ENCODE results near the gene CALML6. TPM values are rescaled to one million over a fixed set of nuclear protein-coding genes. Genes with fewer than 3 reads are reported as not detected.

CALML6 gene
- total and polyA plus RNA-seq, 2 of the 8 experiments (the other 6 are each of a cell fraction or from before 2014, with no cell fraction given) = 0.54 to 1.3 TPM

GRCh38 chr1:1922956-1923833 lies 8.1 kb downstream of the CALML6 start:
- ChIA-PET POLR2A (ENCODE audit: partially characterized antibody) (interaction anchor here (0.6 kb wide), 1 partner anchor 419 kb away, joined by 3 read pairs; no protein-coding TSS in a partner anchor), CTCF (ENCODE audit: partially characterized antibody) (interaction anchor here (0.6 to 3.4 kb wide), 8 partner anchors 21 to 123 kb away, joined by 3 to 21 read pairs (median 4); no protein-coding TSS in a partner anchor)
- H3K9ac ChIP-seq (replicated peaks in 1 of 4; ENCODE audit: extremely low read depth in 1 of 4, low read depth in 3 of 4, low read length in 3 of 4) = no peak overlapping the region
- TF ChIP-seq FOSL1 (IDR thresholded peaks at IDR 0.05; ENCODE audit: insufficient read depth, low read depth, low read length) = no peak
- no peak for TF ChIP-seq TAF1 (IDR thresholded peaks at IDR 0.05; ENCODE audit: low read depth, low read length)
- no peak for TF ChIP-seq HDAC6 (IDR thresholded peaks at IDR 0.05; ENCODE audit: low read depth, low read length)
- TF ChIP-seq MAFK (IDR thresholded peaks at IDR 0.05; ENCODE audit: low read depth, low read length) = no peak
- TF ChIP-seq SIX5 (IDR thresholded peaks at IDR 0.05; ENCODE audit: low read depth, low read length) = no peak
- no peak for TF ChIP-seq CBX8 (IDR thresholded peaks at IDR 0.05; ENCODE audit: borderline replicate concordance, low read depth, low read length)
- no peak for TF ChIP-seq YY1 (IDR thresholded peaks at IDR 0.05; ENCODE audit: low read depth, low read length)
- TF ChIP-seq E2F6 (IDR thresholded peaks at IDR 0.05) = no peak
- no peak for TF ChIP-seq ZNF274 (IDR thresholded peaks at IDR 0.05; ENCODE audit: borderline replicate concordance, extremely low read depth, low read length)
- no peak for TF ChIP-seq TAF7 (optimal IDR thresholded peaks at IDR 0.05; ENCODE audit: borderline replicate concordance, low read depth, low read length)
- TF ChIP-seq GTF2F1 (IDR thresholded peaks at IDR 0.05; ENCODE audit: borderline replicate concordance, low read depth, low read length) = no peak

More at GRCh38 chr1:1922956-1923833, 8.1 kb downstream of the CALML6 start:
- H4K91ac ChIP-seq (replicated peaks; ENCODE audit: insufficient read length, low read length) = peak overlapping the region; percentile 54
- no peak overlapping the region for H2AFZ ChIP-seq (ENCODE audit: low read length)
- FAIRE-seq (no peak), DNase-seq (ENCODE audit: low read depth in 1 of 2, low spot score in 2 of 2) (no peak)
- no peak overlapping the region for H3K18ac ChIP-seq (ENCODE audit: extremely low read depth, low read length)
- H3K79me2 ChIP-seq (ENCODE audit: control insufficient read depth in 1 of 2, insufficient read depth in 2 of 2, low read length in 2 of 2) = no peaks in the 10 kb centered on the region
- no peak overlapping the region for H2BK20ac ChIP-seq (ENCODE audit: low read length)
- peaks cover 0 to 2% (median under 1%) of the 10 kb centered on the region in 4 experiments; a peak in 1 of 7 replicates for H3K27me3 ChIP-seq (replicated peaks in 1 of 4; ENCODE audit: control insufficient read depth in 3 of 4, extremely low read depth in 1 of 4, insufficient read depth in 3 of 4, low read length in 3 of 4)
- H2AK5ac ChIP-seq (ENCODE audit: low read depth, low read length) = no peak overlapping the region
- no peak overlapping the region; the same call in 1 of the 2 replicates for H4K8ac ChIP-seq (ENCODE audit: extremely low read depth, insufficient read depth, low read length)
- no peak overlapping the region for H3K14ac ChIP-seq (ENCODE audit: insufficient read length)
- no peaks in the 10 kb centered on the region for H3K79me1 ChIP-seq (ENCODE audit: low read depth, low read length)
- peaks cover 4% of the 10 kb centered on the region; the same call in 1 of the 2 replicates for H3K23me2 ChIP-seq (ENCODE audit: low read depth, low read length)
- H2BK15ac ChIP-seq (ENCODE audit: low read length) = no peak overlapping the region
- no peak overlapping the region for H3K4me3 ChIP-seq (ENCODE audit: extremely low read depth in 1 of 4, insufficient read depth in 2 of 4, low read depth in 3 of 4, low read length in 4 of 4)
- H3K23ac ChIP-seq (ENCODE audit: insufficient read length) = no peak overlapping the region
- H2BK12ac ChIP-seq (ENCODE audit: low read depth, low read length) = peak overlapping the region; percentile 39; the same call in 1 of the 2 replicates
- no peak overlapping the region for H3K4ac ChIP-seq (replicated peaks; ENCODE audit: insufficient read length, low read depth, low read length)
- H3K36me3 ChIP-seq (ENCODE audit: control insufficient read depth in 2 of 4, insufficient read depth in 4 of 4, low read length in 3 of 4) = no peaks in the 10 kb centered on the region
- H2BK5ac ChIP-seq (ENCODE audit: low read depth, low read length) = no peak overlapping the region
- no peaks in the 10 kb centered on the region for H4K20me1 ChIP-seq (replicated peaks in 1 of 2; ENCODE audit: control insufficient read depth in 1 of 2, insufficient read depth in 2 of 2, low read length in 2 of 2)
- no peak overlapping the region for H3K27ac ChIP-seq (ENCODE audit: low read depth, low read length)
- no peak overlapping the region for H4K5ac ChIP-seq (ENCODE audit: insufficient read length, low read depth, low read length)
- no peak overlapping the region for H2BK120ac ChIP-seq (replicated peaks; ENCODE audit: low read depth, low read length)
- peaks cover 0 to 15% of the 10 kb centered on the region in 2 experiments; a peak in 1 of 4 replicates for H3K9me3 ChIP-seq (ENCODE audit: insufficient read depth in 2 of 2, low read depth in 1 of 2, low read length in 1 of 2)
- no peak overlapping the region for H3K4me2 ChIP-seq (ENCODE audit: insufficient read depth in 1 of 2, low read depth in 2 of 2, low read length in 2 of 2)
- peaks cover 0 to 11% (median 9%) of the 10 kb centered on the region in 4 experiments; a peak in 6 of 7 replicates for H3K4me1 ChIP-seq (replicated peaks in 1 of 4; ENCODE audit: control insufficient read depth in 3 of 4, insufficient read depth in 4 of 4, low read length in 3 of 4)
- 93% methylated on average over 22 of the region's 29 CpGs; no CpG with 5 or more reads in 1 of the 2 experiments for WGBS, 2 experiments (ENCODE audit: extremely low coverage in 1 of 2, insufficient coverage in 1 of 2, insufficient read length in 1 of 2, insufficient replicate concordance in 2 of 2, low coverage in 1 of 2, low lambda C conversion rate in 2 of 2, missing lambda C conversion rate in 1 of 2)
- H3K56ac ChIP-seq (replicated peaks; ENCODE audit: insufficient read length, low read depth, low read length) = no peak overlapping the region
